GM12873 (cell line): ENCODE data around the gene ZBTB7C.

Experiments
- TF ChIP-seq, protein P1 (sequence below): IDR thresholded peaks from 2 replicates; pipeline ENCODE4 v1.5.1; 2012; ENCODE audit warnings: low read depth, mild to moderate bottlenecking, moderate library complexity, low read length, control low read depth; ENCODE audit not compliant: insufficient read depth; ENCODE audit errors: missing control alignments

The ZBTB7C gene

DNA sequence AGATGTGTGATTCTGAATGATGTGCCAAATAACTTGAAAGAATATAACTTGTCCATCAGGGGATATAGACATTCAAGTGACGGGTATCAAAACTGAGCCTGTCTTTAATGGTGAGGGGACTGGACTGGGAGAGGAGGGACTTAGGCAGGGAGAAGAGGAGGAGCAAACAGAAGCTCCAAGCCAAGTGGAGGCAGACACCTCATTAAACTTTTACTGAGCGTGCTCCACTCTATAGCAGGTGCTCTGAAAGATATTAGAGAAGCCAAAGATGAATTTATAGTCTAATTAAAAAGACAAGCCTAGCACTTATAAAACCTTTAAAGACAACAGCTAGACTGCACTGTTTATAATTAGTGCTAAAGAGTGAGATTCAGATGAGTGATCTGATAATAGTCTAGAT, 431.0 kb downstream of the ZBTB7C start:
- TF ChIP-seq, protein P1, sequence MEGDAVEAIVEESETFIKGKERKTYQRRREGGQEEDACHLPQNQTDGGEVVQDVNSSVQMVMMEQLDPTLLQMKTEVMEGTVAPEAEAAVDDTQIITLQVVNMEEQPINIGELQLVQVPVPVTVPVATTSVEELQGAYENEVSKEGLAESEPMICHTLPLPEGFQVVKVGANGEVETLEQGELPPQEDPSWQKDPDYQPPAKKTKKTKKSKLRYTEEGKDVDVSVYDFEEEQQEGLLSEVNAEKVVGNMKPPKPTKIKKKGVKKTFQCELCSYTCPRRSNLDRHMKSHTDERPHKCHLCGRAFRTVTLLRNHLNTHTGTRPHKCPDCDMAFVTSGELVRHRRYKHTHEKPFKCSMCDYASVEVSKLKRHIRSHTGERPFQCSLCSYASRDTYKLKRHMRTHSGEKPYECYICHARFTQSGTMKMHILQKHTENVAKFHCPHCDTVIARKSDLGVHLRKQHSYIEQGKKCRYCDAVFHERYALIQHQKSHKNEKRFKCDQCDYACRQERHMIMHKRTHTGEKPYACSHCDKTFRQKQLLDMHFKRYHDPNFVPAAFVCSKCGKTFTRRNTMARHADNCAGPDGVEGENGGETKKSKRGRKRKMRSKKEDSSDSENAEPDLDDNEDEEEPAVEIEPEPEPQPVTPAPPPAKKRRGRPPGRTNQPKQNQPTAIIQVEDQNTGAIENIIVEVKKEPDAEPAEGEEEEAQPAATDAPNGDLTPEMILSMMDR: no peak
